Mesodermal cell (in vitro differentiated cells): ENCODE results near the gene MAT2B.
A peak's percentile ranks its signal among the peaks of the same experiment; 100 is the strongest.

ENCODE experiments used
- H3K27ac ChIP-seq: 2 replicates; pipeline ENCODE4 v1.7.0; 2013; ENCODE audit warnings: mild to moderate bottlenecking, low read depth, low read length, moderate library complexity; ENCODE audit not compliant: severe bottlenecking
- H3K36me3 ChIP-seq: 2 replicates; pipeline ENCODE4 v1.7.1; 2013; ENCODE audit warnings: mild to moderate bottlenecking, low read length, moderate library complexity; ENCODE audit not compliant: control insufficient read depth, insufficient read depth
- H3K4me1 ChIP-seq: one replicate; pipeline ENCODE4 v1.7.1; 2013; ENCODE audit warnings: mild to moderate bottlenecking, low read length; ENCODE audit not compliant: insufficient read depth, control insufficient read depth, poor library complexity, severe bottlenecking
- H3K4me3 ChIP-seq: 2 replicates; pipeline ENCODE4 v1.7.0; 2013; ENCODE audit warnings: low read length, control low read depth, mild to moderate bottlenecking; ENCODE audit not compliant: insufficient read depth, poor library complexity, severe bottlenecking; ENCODE audit errors: extremely low read depth
- H3K9me3 ChIP-seq: 2 replicates; pipeline ENCODE4 v1.7.1; 2013; ENCODE audit warnings: mild to moderate bottlenecking, low read length, moderate library complexity; ENCODE audit not compliant: control insufficient read depth
- WGBS, 2 experiments: methylation state at CpG; one replicate each; pipeline ENCODE4 v1.1.5; 2013; ENCODE audit warnings: missing lambda C conversion rate in 2 of 2; ENCODE audit not compliant: insufficient coverage in 2 of 2; 5-methylcytosine and 5-hydroxymethylcytosine counted together

The MAT2B gene

GRCh38 chr5:163504079-163504931 is 1.1 kb upstream of the MAT2B start:
- Histone ChIP-seq H3K4me1 (peaks cover 5% of the 10 kb centered on the region), H3K27ac (peak overlapping the region; percentile 93), H3K36me3 (no peaks in the 10 kb centered on the region), H3K9me3 (no peaks in the 10 kb centered on the region), H3K4me3 (peak overlapping the region; percentile 67)
- 0 to 1% methylated on average over 14 to 16 of the region's 27 CpGs for WGBS, 2 experiments

GRCh38 chr5:163505049-163505367 is 411 bp upstream of the MAT2B start:
- peak overlapping the region; percentile 67 for H3K4me3 ChIP-seq
- H3K27ac ChIP-seq: peak overlapping the region; percentile 93
- H3K9me3 ChIP-seq: no peaks in the 10 kb centered on the region
- peaks cover 5% of the 10 kb centered on the region for H3K4me1 ChIP-seq
- no peaks in the 10 kb centered on the region for H3K36me3 ChIP-seq
- 0% methylated on average over 2 of the region's 7 CpGs; no CpG with 5 or more reads in 1 of the 2 experiments for WGBS, 2 experiments

GRCh38 chr5:163506095-163506457 is 657 bp downstream of the MAT2B start:
- WGBS, 2 experiments: 0% methylated on average over 1 to 3 of the region's 9 CpGs
- Histone ChIP-seq H3K36me3 (no peaks in the 10 kb centered on the region), H3K4me1 (peaks cover 5% of the 10 kb centered on the region), H3K9me3 (no peaks in the 10 kb centered on the region), H3K27ac (peak overlapping the region; percentile 93), H3K4me3 (peak overlapping the region; percentile 67)

GRCh38 chr5:163506726-163507125 is 1.3 kb downstream of the MAT2B start:
- Histone ChIP-seq H3K36me3 (peaks cover 1% of the 10 kb centered on the region), H3K9me3 (no peaks in the 10 kb centered on the region), H3K4me1 (peaks cover 5% of the 10 kb centered on the region), H3K27ac (no peak overlapping the region), H3K4me3 (peak overlapping the region; percentile 67)
- 20 to 44% methylated on average over 1 to 3 of the region's 8 CpGs for WGBS, 2 experiments

GRCh38 chr5:163508753-163509152 is 3.3 kb downstream of the MAT2B start:
- Histone ChIP-seq H3K27ac (no peak overlapping the region), H3K4me3 (no peak overlapping the region), H3K36me3 (peaks cover 21% of the 10 kb centered on the region), H3K4me1 (no peaks in the 10 kb centered on the region), H3K9me3 (no peaks in the 10 kb centered on the region)
- WGBS, 2 experiments: 100% methylated on average over 1 of the region's 5 CpGs; no CpG with 5 or more reads in 1 of the 2 experiments

- peaks cover 23% of the 10 kb centered on the region for H3K36me3 ChIP-seq
- no peaks in the 10 kb centered on the region for H3K4me1 ChIP-seq
- no peak overlapping the region for H3K27ac ChIP-seq
- no peak overlapping the region for H3K4me3 ChIP-seq
- 82 to 89% methylated on average over 2 to 6 of the region's 7 CpGs for WGBS, 2 experiments
- no peaks in the 10 kb centered on the region for H3K9me3 ChIP-seq
Observed at GRCh38 chr5:163509291-163509951, 4.0 kb downstream of the MAT2B start.

GRCh38 chr5:163512526-163512925 is 7.1 kb downstream of the MAT2B start:
- Histone ChIP-seq H3K9me3 (no peaks in the 10 kb centered on the region), H3K27ac (no peak overlapping the region), H3K36me3 (peaks cover 47% of the 10 kb centered on the region), H3K4me3 (no peak overlapping the region), H3K4me1 (no peaks in the 10 kb centered on the region)
- 92 to 100% methylated on average over 2 to 3 of the region's 5 CpGs for WGBS, 2 experiments

- H3K4me3 ChIP-seq: no peak overlapping the region
- H3K27ac ChIP-seq: no peak overlapping the region
- no peaks in the 10 kb centered on the region for H3K9me3 ChIP-seq
- no peaks in the 10 kb centered on the region for H3K4me1 ChIP-seq
- peaks cover 6% of the 10 kb centered on the region for H3K36me3 ChIP-seq
- no CpG with 5 or more reads among the region's 1 CpG for WGBS, 2 experiments
Observed at GRCh38 chr5:163525096-163525495, 19.7 kb downstream of the MAT2B start.

GRCh38 chr5:163529698-163530097 is 24.3 kb downstream of the MAT2B start:
- no peak overlapping the region for H3K27ac ChIP-seq
- WGBS, 2 experiments: 94 to 95% methylated on average over 3 to 5 of the region's 5 CpGs
- H3K9me3 ChIP-seq: no peaks in the 10 kb centered on the region
- H3K36me3 ChIP-seq: no peaks in the 10 kb centered on the region
- no peak overlapping the region for H3K4me3 ChIP-seq
- H3K4me1 ChIP-seq: no peaks in the 10 kb centered on the region

- no peak overlapping the region for H3K4me3 ChIP-seq
- no peaks in the 10 kb centered on the region for H3K4me1 ChIP-seq
- no peak overlapping the region for H3K27ac ChIP-seq
- no peaks in the 10 kb centered on the region for H3K36me3 ChIP-seq
- H3K9me3 ChIP-seq: no peaks in the 10 kb centered on the region
- WGBS, 2 experiments: 64 to 83% methylated on average over 1 to 2 of the region's 3 CpGs
Observed at GRCh38 chr5:163531272-163531671, 25.9 kb downstream of the MAT2B start.
